Endothelial cell of umbilical vein (primary cell): ENCODE results near the gene HSPB8. TPM values are rescaled to one million over a fixed set of nuclear protein-coding genes. Genes with fewer than 3 reads are reported as not detected.

Experiments
- BruUV-seq: library from RNA; stranded (reverse); fragments of 400-500 nt; replicated peaks from 2 replicates; lab custom pipeline; 2021; lab: Mats Ljungman, UMichigan
- CTCF ChIA-PET: fragments of 300-600, 350-600 bp; sonication (Branson Sonifier 250); formaldehyde crosslinking; loops from one replicate; lab custom pipeline; 2021; ENCODE audit warnings: antibody characterized with exemption, inconsistent platforms; lab: Charles Lee
- POLR2A ChIA-PET: fragments of 300-600, 350-600 bp; sonication (Branson Sonifier 250); formaldehyde crosslinking; loops from one replicate; lab custom pipeline; 2021; ENCODE audit warnings: antibody characterized with exemption, inconsistent platforms; lab: Charles Lee
- DNase-seq: peaks from one replicate; pipeline ENCODE4 v3.0.0-alpha.2; 2011; ENCODE audit warnings: low read depth, low spot score
- FAIRE-seq: peaks from 2 replicates; lab custom pipeline; 2011; peaks lifted over from hg19 to GRCh38; lab: Jason Lieb, UNC
- H2AFZ ChIP-seq: 2 replicates; pipeline ENCODE4 v1.6.0; 2012; ENCODE audit warnings: low read depth, low read length, control low read depth, inconsistent platforms
- H3K27ac ChIP-seq: 2 replicates; pipeline ENCODE4 v1.5.1; 2011; ENCODE audit warnings: low read depth, mild to moderate bottlenecking, control low read depth, low read length, moderate library complexity; ENCODE audit not compliant: insufficient read depth
- H3K27me3 ChIP-seq, 2 experiments: 2 replicates each; pipeline versions ENCODE4 v1.6.0 to v1.6.1; 2011; ENCODE audit warnings: low read length in 2 of 2, mixed read lengths in 1 of 2; ENCODE audit not compliant: control insufficient read depth in 2 of 2, insufficient read depth in 2 of 2
- H3K36me3 ChIP-seq, 2 experiments: 2 replicates in 1 of 2; 3 replicates in 1 of 2; pipeline ENCODE4 v1.5.1; 2011; ENCODE audit warnings: low read length in 2 of 2, mild to moderate bottlenecking in 1 of 2, moderate library complexity in 1 of 2; ENCODE audit not compliant: control insufficient read depth in 2 of 2, insufficient read depth in 2 of 2; ENCODE audit errors: extremely low read depth in 1 of 2
- H3K4me1 ChIP-seq: 3 replicates; pipeline ENCODE4 v1.5.1; 2011; ENCODE audit warnings: mild to moderate bottlenecking, low read length; ENCODE audit not compliant: control insufficient read depth, insufficient read depth; ENCODE audit errors: extremely low read depth
- H3K4me2 ChIP-seq: 2 replicates; pipeline ENCODE4 v1.6.1; 2011; ENCODE audit warnings: low read length, control low read depth, mixed read lengths; ENCODE audit not compliant: insufficient read depth
- H3K4me3 ChIP-seq, 3 experiments: fragments of 200-600 bp in 1 of 3; sonication (generic), shearing (Covaris generic) in 1 of 3; replicated peaks in 1 of 3; 2 replicates each; pipeline ENCODE4 v1.5.1; 2011 to 2016; ENCODE audit warnings: control low read depth in 3 of 3, low read length in 3 of 3, mild to moderate bottlenecking in 2 of 3, inconsistent platforms in 1 of 3, low read depth in 1 of 3, moderate library complexity in 1 of 3; ENCODE audit not compliant: insufficient read depth in 1 of 3
- H3K79me2 ChIP-seq: 2 replicates; pipeline ENCODE4 v1.6.0; 2012; ENCODE audit warnings: low read length, inconsistent platforms; ENCODE audit not compliant: control insufficient read depth, insufficient read depth
- H3K9ac ChIP-seq: replicated peaks from 2 replicates; pipeline ENCODE3; 2011; ENCODE audit warnings: low read length, control low read depth; ENCODE audit not compliant: insufficient read depth; ENCODE audit errors: extremely low read depth
- H3K9me1 ChIP-seq: replicated peaks from 3 replicates; pipeline ENCODE4 v1.6.0; 2011; ENCODE audit warnings: mild to moderate bottlenecking, low read length; ENCODE audit not compliant: control insufficient read depth, insufficient read depth; ENCODE audit errors: extremely low read depth
- H3K9me3 ChIP-seq: replicated peaks from 2 replicates; pipeline ENCODE4 v1.5.1; 2012; ENCODE audit warnings: low read length, inconsistent platforms; ENCODE audit not compliant: control insufficient read depth, insufficient read depth
- H4K20me1 ChIP-seq: replicated peaks from 2 replicates; pipeline ENCODE3; 2011; ENCODE audit warnings: mild to moderate bottlenecking, low read length; ENCODE audit not compliant: control insufficient read depth, insufficient read depth; ENCODE audit errors: extremely low read depth
- CTCF ChIP-seq, 2 donors: IDR thresholded peaks; 1 replicate in 1 of 2; 2 replicates in 1 of 2; pipeline ENCODE4 v1.5.1; 2011; ENCODE audit warnings: low read length in 2 of 2, mild to moderate bottlenecking in 2 of 2, moderate library complexity in 2 of 2, control low read depth in 1 of 2, inconsistent platforms in 1 of 2, low read depth in 1 of 2; ENCODE audit not compliant: insufficient read depth in 1 of 2; ENCODE audit errors: extremely low read depth in 1 of 2
- EZH2 ChIP-seq: IDR thresholded peaks from 2 replicates; pipeline ENCODE4 v1.6.1; 2012; ENCODE audit warnings: borderline replicate concordance, low read depth, mild to moderate bottlenecking, moderate library complexity, low read length, inconsistent platforms; ENCODE audit not compliant: severe bottlenecking
- FOS ChIP-seq: IDR thresholded peaks from 2 replicates; pipeline ENCODE4 v1.6.1; 2011; ENCODE audit warnings: mild to moderate bottlenecking, low read length, moderate library complexity, borderline replicate concordance; ENCODE audit not compliant: insufficient read depth
- GATA2 ChIP-seq: IDR thresholded peaks from 2 replicates; pipeline ENCODE4 v1.7.0; 2011; ENCODE audit warnings: low read depth, mild to moderate bottlenecking, moderate library complexity, mixed read lengths, low read length; ENCODE audit not compliant: insufficient read length, insufficient read depth
- JUN ChIP-seq: IDR thresholded peaks from 2 replicates; pipeline ENCODE4 v1.6.1; 2011; ENCODE audit warnings: borderline replicate concordance, low read depth; ENCODE audit not compliant: insufficient read length, insufficient read depth
- MAX ChIP-seq: IDR thresholded peaks from 2 replicates; pipeline ENCODE4 v1.6.1; 2011; ENCODE audit not compliant: insufficient read depth, insufficient read length
- MYC ChIP-seq: IDR thresholded peaks from one replicate; pipeline ENCODE4 v1.6.1; 2011; ENCODE audit warnings: mild to moderate bottlenecking, low read depth, low read length
- POLR2A ChIP-seq: IDR thresholded peaks from 2 replicates; pipeline ENCODE4 v1.6.1; 2012; ENCODE audit warnings: low read depth, mild to moderate bottlenecking, control low read depth, low read length
- POLR2AphosphoS5 ChIP-seq: IDR thresholded peaks from 2 replicates; pipeline ENCODE4 v1.6.1; 2012; ENCODE audit warnings: low read depth, mild to moderate bottlenecking, control low read depth, low read length, moderate library complexity; ENCODE audit not compliant: insufficient read depth
- dilution Hi-C: fragments of 300-500 bp; cut with MboI; formaldehyde crosslinking; loops from one replicate; pipeline ENCODE4 v1.15.0; 2019; ENCODE audit warnings: low sequenced_read_pairs; ENCODE audit not compliant: extremely low pct_ligation_motif_present
- intact Hi-C: fragments of 100-400 bp; cut with micrococcal nuclease; formaldehyde crosslinking; loops from one replicate; pipeline ENCODE4 v1.10.0; 2022
- polyA plus RNA-seq, 4 experiments: library from polyadenylated mRNA; depleted of rRNA in 3 of 4; stranded (reverse) in 3 of 4; unstranded in 1 of 4; fragments of >200 nt; gene quantifications; 2 replicates each; pipeline versions ENCODE4 v1.2.1 to v1.2.3, GENCODE V29; 2011 to 2012; ENCODE audit warnings: missing spikeins in 1 of 4
- total RNA-seq: library from RNA; stranded (reverse); gene quantifications from 2 replicates; pipeline ENCODE4 v1.2.3, GENCODE V29; 2021

HSPB8 gene
- total and polyA plus RNA-seq, 2 donors (not counting 3 experiments of a cell fraction or from before 2014, with no cell fraction given): 10.8 to 14.7 TPM

GRCh38 chr12:119241049-119241448 lies 62.3 kb downstream of the HSPB8 start:
- H3K36me3 ChIP-seq: no peaks in the 10 kb centered on the region
- H3K4me2 ChIP-seq: no peak overlapping the region
- no peaks in the 10 kb centered on the region for H3K9me1 ChIP-seq
- H3K4me3 ChIP-seq: no peak overlapping the region
- H3K4me1 ChIP-seq: no peaks in the 10 kb centered on the region
- no peak overlapping the region for H2AFZ ChIP-seq
- H3K79me2 ChIP-seq: no peaks in the 10 kb centered on the region
- no TSS peak for BruUV-seq
- no peak overlapping the region for H3K27ac ChIP-seq
- ChIA-PET POLR2A (interaction anchor here (0.6 kb wide), 1 partner anchor 34 kb away, joined by 3 read pairs; no protein-coding TSS in a partner anchor), CTCF (no interaction called here)
- intact Hi-C loops (no loop called here), dilution Hi-C loops (no loop called here)
- H3K9me3 ChIP-seq: no peaks in the 10 kb centered on the region
- DNase-seq (no peak), FAIRE-seq (no peak)
- H3K27me3 ChIP-seq: no peaks in the 10 kb centered on the region
- no peaks in the 10 kb centered on the region for H4K20me1 ChIP-seq
- TF ChIP-seq JUN: no peak
- no peak for TF ChIP-seq FOS
- TF ChIP-seq MAX: no peak
- no peak for TF ChIP-seq GATA2
- no peak for TF ChIP-seq EZH2
- TF ChIP-seq POLR2A: no peak
- TF ChIP-seq MYC: no peak
- TF ChIP-seq CTCF (IDR thresholded peaks at IDR 0.05; ENCODE audit: extremely low read depth in 1 of 2, insufficient read depth in 1 of 2, low read depth in 1 of 2, low read length in 2 of 2): no peak
- TF ChIP-seq POLR2AphosphoS5: no peak
- no peak overlapping the region for H3K9ac ChIP-seq
